ENCODE results near the gene TENM4.

GRCh38 chr11:79414644-79415317 lies 26.0 kb downstream of the TENM4 start:
- TF ChIP-seq CTCF (IDR thresholded peaks at IDR 0.05), result no peak
- no peak for TF ChIP-seq REST (IDR thresholded peaks at IDR 0.05; ENCODE audit: insufficient read depth in 1 of 2, low read depth in 2 of 2, low read length in 1 of 2)
- TF ChIP-seq POLR2AphosphoS5 (IDR thresholded peaks at IDR 0.05; ENCODE audit: low read depth, low read length), result no peak
- TF ChIP-seq TCF7L2 (IDR thresholded peaks at IDR 0.05; ENCODE audit: low read depth, low read length), result no peak
- TF ChIP-seq SIN3A (IDR thresholded peaks at IDR 0.05; ENCODE audit: borderline replicate concordance, insufficient read depth, low read depth, low read length), result no peak
